Astrocyte (in vitro differentiated cells and primary cell): ENCODE results near the gene C12orf57. TPM values are rescaled to one million over a fixed set of nuclear protein-coding genes. Genes with fewer than 3 reads are reported as not detected.
A peak's percentile ranks its signal among the peaks of the same experiment; 100 is the strongest.

Experiments used
- DNase-seq: peaks from one replicate; pipeline ENCODE4 v3.0.0-alpha.2; 2010; ENCODE audit warnings: low read depth
- FAIRE-seq: peaks from 2 replicates; lab custom pipeline; 2011; peaks lifted over from hg19 to GRCh38; lab: Jason Lieb, UNC
- H2AFZ ChIP-seq: 2 replicates; pipeline ENCODE4 v1.6.0; 2012; ENCODE audit warnings: low read depth, low read length, inconsistent platforms
- H3K27ac ChIP-seq: 2 replicates; pipeline ENCODE4 v1.5.1; 2011; ENCODE audit warnings: low read depth, low read length, inconsistent platforms
- H3K27me3 ChIP-seq: 2 replicates; pipeline ENCODE4 v1.6.0; 2011; ENCODE audit warnings: low read length, inconsistent platforms; ENCODE audit not compliant: insufficient read depth
- H3K36me3 ChIP-seq: 2 replicates; pipeline ENCODE4 v1.5.1; 2011; ENCODE audit warnings: low read length, inconsistent platforms; ENCODE audit not compliant: insufficient read depth
- H3K4me1 ChIP-seq: 2 replicates; pipeline ENCODE4 v1.5.1; 2011; ENCODE audit warnings: low read length, inconsistent platforms; ENCODE audit not compliant: insufficient read depth
- H3K4me2 ChIP-seq: 2 replicates; pipeline ENCODE4 v1.6.0; 2012; ENCODE audit warnings: low read length, inconsistent platforms
- H3K4me3 ChIP-seq: 2 replicates; pipeline ENCODE4 v1.5.1; 2011; ENCODE audit warnings: low read depth, mild to moderate bottlenecking, low read length, inconsistent platforms; ENCODE audit not compliant: insufficient read depth
- H3K79me2 ChIP-seq: 2 replicates; pipeline ENCODE4 v1.6.0; 2012; ENCODE audit warnings: mild to moderate bottlenecking, low read length, inconsistent platforms; ENCODE audit not compliant: insufficient read depth
- H3K9ac ChIP-seq: 2 replicates; pipeline ENCODE4 v1.6.0; 2012; ENCODE audit warnings: mild to moderate bottlenecking, low read length, inconsistent platforms
- H3K9me3 ChIP-seq: 2 replicates; pipeline ENCODE4 v1.5.1; 2012; ENCODE audit warnings: low read depth, mild to moderate bottlenecking, low read length, inconsistent platforms; ENCODE audit not compliant: insufficient read depth
- H4K20me1 ChIP-seq: 2 replicates; pipeline ENCODE4 v1.6.0; 2012; ENCODE audit warnings: low read length, inconsistent platforms; ENCODE audit not compliant: insufficient read depth
- H3K27ac Mint-ChIP-seq: one replicate; pipeline ENCODE4 v1.8.0; 2021; ENCODE audit warnings: mild to moderate bottlenecking, mixed read lengths; ENCODE audit not compliant: unreplicated experiment
- H3K27me3 Mint-ChIP-seq: one replicate; pipeline ENCODE4 v1.8.0; 2021; ENCODE audit warnings: low read depth, mixed read lengths; ENCODE audit not compliant: unreplicated experiment
- H3K36me3 Mint-ChIP-seq: one replicate; pipeline ENCODE4 v1.8.0; 2021; ENCODE audit warnings: low read depth, mixed read lengths; ENCODE audit not compliant: unreplicated experiment
- H3K4me1 Mint-ChIP-seq: one replicate; pipeline ENCODE4 v1.8.0; 2021; ENCODE audit warnings: low read depth, mixed read lengths; ENCODE audit not compliant: unreplicated experiment
- H3K4me3 Mint-ChIP-seq: one replicate; pipeline ENCODE4 v1.8.0; 2021; ENCODE audit warnings: mild to moderate bottlenecking, moderate library complexity, mixed read lengths; ENCODE audit not compliant: unreplicated experiment
- H3K9me3 Mint-ChIP-seq: one replicate; pipeline ENCODE4 v1.8.0; 2021; ENCODE audit warnings: mild to moderate bottlenecking, mixed read lengths; ENCODE audit not compliant: unreplicated experiment
- CTCF ChIP-seq: IDR thresholded peaks from 2 replicates; pipeline ENCODE4 v1.5.1; 2011; ENCODE audit warnings: low read depth, mild to moderate bottlenecking, inconsistent platforms, low read length, moderate library complexity; ENCODE audit not compliant: insufficient read depth
- EZH2 ChIP-seq: IDR thresholded peaks from 2 replicates; pipeline ENCODE4 v1.6.1; 2012; ENCODE audit warnings: mild to moderate bottlenecking, low read length, inconsistent platforms; ENCODE audit not compliant: insufficient read depth
- total RNA-seq: library from RNA; stranded (reverse); gene quantifications from 2 replicates; pipeline ENCODE4 v1.2.1, GENCODE V29; 2021

Gene C12orf57
- total RNA-seq, 1 donor from 2014 or later = 117 TPM

GRCh38 chr12:6915789-6916285, 28.0 kb upstream of the C12orf57 start:
- H3K9me3 Mint-ChIP-seq = no peaks in the 10 kb centered on the region
- Histone ChIP-seq H3K4me2 (peak overlapping the region; percentile 97), H3K4me1 (peaks cover 25% of the 10 kb centered on the region)

GRCh38 chr12:6916426-6917200, 27.2 kb upstream of the C12orf57 start:
- Histone ChIP-seq H2AFZ (no peak overlapping the region), H3K4me1 (peaks cover 25% of the 10 kb centered on the region), H3K27ac (no peak overlapping the region), H4K20me1 (no peaks in the 10 kb centered on the region), H3K36me3 (peaks cover 2% of the 10 kb centered on the region), H3K4me3 (no peak overlapping the region), H3K9ac (no peak overlapping the region), H3K79me2 (no peaks in the 10 kb centered on the region), H3K27me3 (no peaks in the 10 kb centered on the region), H3K4me2 (peak overlapping the region; percentile 53), H3K9me3 (no peaks in the 10 kb centered on the region)
- Mint-ChIP-seq H3K27ac (peak overlapping the region; percentile 94), H3K4me3 (peak overlapping the region; percentile 75), H3K9me3 (no peaks in the 10 kb centered on the region), H3K27me3 (peaks cover 2% of the 10 kb centered on the region), H3K4me1 (peaks cover 15% of the 10 kb centered on the region), H3K36me3 (peaks cover 10% of the 10 kb centered on the region)
- FAIRE-seq (no peak), DNase-seq (no peak)
- TF ChIP-seq EZH2 (no peak), CTCF (no peak)

More at GRCh38 chr12:6915789-6916285, 28.0 kb upstream of the C12orf57 start:
- no peak for TF ChIP-seq EZH2
- TF ChIP-seq CTCF = no peak
- H3K27ac ChIP-seq = no peak overlapping the region
- H3K79me2 ChIP-seq = no peaks in the 10 kb centered on the region
- H3K36me3 ChIP-seq = peaks cover 2% of the 10 kb centered on the region
- H3K9me3 ChIP-seq = no peaks in the 10 kb centered on the region
- peak overlapping the region; percentile 41 for H3K27ac Mint-ChIP-seq
- no peak overlapping the region for H3K9ac ChIP-seq
- no peaks in the 10 kb centered on the region for H3K27me3 ChIP-seq
- no peak for DNase-seq
- H2AFZ ChIP-seq = no peak overlapping the region
- peaks cover 7% of the 10 kb centered on the region for H3K36me3 Mint-ChIP-seq
- peaks cover 5% of the 10 kb centered on the region for H3K27me3 Mint-ChIP-seq
- no peaks in the 10 kb centered on the region for H4K20me1 ChIP-seq
- no peak for FAIRE-seq
- H3K4me3 ChIP-seq = no peak overlapping the region
- H3K4me3 Mint-ChIP-seq = peak overlapping the region; percentile 89
- peaks cover 15% of the 10 kb centered on the region for H3K4me1 Mint-ChIP-seq
